ENCODE results near the gene RBP7.
A peak's percentile ranks its signal among the peaks of the same experiment; 100 is the strongest.

The RBP7 gene

GRCh38 chr1:10031461-10031860 lies 34.4 kb downstream of the RBP7 start:
- no peak for DNase-seq (ENCODE audit: low spot score)

- DNase-seq (ENCODE audit: low spot score), result peak; percentile 98
Measured at GRCh38 chr1:10032590-10033358, 35.7 kb downstream of the RBP7 start, which contains the start of gene UBE4B. UBE4B (plus strand) TSS chr1:10032958; CDS start chr1:10033671, 713 bp downstream.

GRCh38 chr1:10033359-10033845 lies 36.4 kb downstream of the RBP7 start:
- DNase-seq (ENCODE audit: low spot score), result no peak

GRCh38 chr1:10042746-10043145 lies 45.7 kb downstream of the RBP7 start:
- no peak for DNase-seq (ENCODE audit: low spot score)

GRCh38 chr1:10045480-10046355 lies 48.7 kb downstream of the RBP7 start:
- DNase-seq (ENCODE audit: low spot score), result no peak

- no peak for DNase-seq (ENCODE audit: low spot score)
Measured at GRCh38 chr1:10046356-10047085, 49.5 kb downstream of the RBP7 start.

- DNase-seq (ENCODE audit: low spot score), result no peak
Measured at GRCh38 chr1:10048601-10049000, 51.6 kb downstream of the RBP7 start.

GRCh38 chr1:10050611-10051010 lies 53.6 kb downstream of the RBP7 start:
- no peak for DNase-seq (ENCODE audit: low spot score)

- no peak for DNase-seq (ENCODE audit: low spot score)
Measured at GRCh38 chr1:10051656-10052055, 54.6 kb downstream of the RBP7 start.

- no peak for DNase-seq (ENCODE audit: low spot score)
Measured at GRCh38 chr1:10052347-10052746, 55.3 kb downstream of the RBP7 start.

- DNase-seq (ENCODE audit: low spot score), result no peak
Measured at GRCh38 chr1:10054465-10054864, 57.4 kb downstream of the RBP7 start.

GRCh38 chr1:10056599-10056987 lies 59.6 kb downstream of the RBP7 start:
- DNase-seq (ENCODE audit: low spot score), result no peak

- DNase-seq (ENCODE audit: low spot score), result no peak
Measured at GRCh38 chr1:10057343-10057742, 60.3 kb downstream of the RBP7 start.

- no peak for DNase-seq (ENCODE audit: low spot score)
Measured at GRCh38 chr1:10057796-10058195, 60.8 kb downstream of the RBP7 start.

GRCh38 chr1:10059342-10059718 lies 62.3 kb downstream of the RBP7 start:
- DNase-seq (ENCODE audit: low spot score), result no peak

- DNase-seq (ENCODE audit: low spot score), result no peak
Measured at GRCh38 chr1:10060311-10061100, 63.5 kb downstream of the RBP7 start.

GRCh38 chr1:10061276-10061675 lies 64.2 kb downstream of the RBP7 start:
- DNase-seq (ENCODE audit: low spot score), result no peak

GRCh38 chr1:10063878-10064277 lies 66.8 kb downstream of the RBP7 start:
- no peak for DNase-seq (ENCODE audit: low spot score)

- DNase-seq (ENCODE audit: low spot score), result no peak
Measured at GRCh38 chr1:10064416-10065343, 67.7 kb downstream of the RBP7 start.

- DNase-seq (ENCODE audit: low spot score), result no peak
Measured at GRCh38 chr1:10065344-10065685, 68.3 kb downstream of the RBP7 start.

Measured in germinal center (tissue), 1 donor.